NCI-H2029 treated with DMSO at 0.1 percent for 48 hours (cell line): ENCODE data around the gene MAP2K3.

Source experiments
- DNase-seq: peaks from one replicate; lab custom pipeline; 2025; lab: John Stamatoyannopoulos, UW

Gene MAP2K3

GRCh38 chr17:21352221-21352980 lies 67.9 kb downstream of the MAP2K3 start:
- no peak for DNase-seq

GRCh38 chr17:21352981-21353265 lies 68.4 kb downstream of the MAP2K3 start:
- DNase-seq, result no peak

- no peak for DNase-seq
These were observed 69.0 kb downstream of the MAP2K3 start for GRCh38 chr17:21353326-21354010.

GRCh38 chr17:21354796-21355385 lies 70.4 kb downstream of the MAP2K3 start:
- no peak for DNase-seq

GRCh38 chr17:21355586-21355985 lies 71.1 kb downstream of the MAP2K3 start:
- no peak for DNase-seq

GRCh38 chr17:21356537-21357127 lies 72.1 kb downstream of the MAP2K3 start:
- no peak for DNase-seq

- no peak for DNase-seq
These were observed 72.8 kb downstream of the MAP2K3 start for GRCh38 chr17:21357281-21357680.

GRCh38 chr17:21357696-21358656 lies 73.5 kb downstream of the MAP2K3 start:
- no peak for DNase-seq

GRCh38 chr17:21358682-21359482 lies 74.4 kb downstream of the MAP2K3 start:
- no peak for DNase-seq

GRCh38 chr17:21359483-21359840 lies 75.0 kb downstream of the MAP2K3 start:
- no peak for DNase-seq

- no peak for DNase-seq
These were observed 75.5 kb downstream of the MAP2K3 start for GRCh38 chr17:21360048-21360447.

GRCh38 chr17:21361020-21361809 lies 76.7 kb downstream of the MAP2K3 start:
- no peak for DNase-seq

GRCh38 chr17:21362331-21362931 lies 77.9 kb downstream of the MAP2K3 start:
- DNase-seq, result no peak

GRCh38 chr17:21363776-21364642 lies 79.5 kb downstream of the MAP2K3 start:
- no peak for DNase-seq
